ENCODE measurements around the gene MAP4K2.

- TF ChIP-seq CTCF (IDR thresholded peaks at IDR 0.05) (no peak), POLR2A (IDR thresholded peaks at IDR 0.05) (no peak)
Observed at GRCh38 chr11:64805481-64805880, 2.5 kb upstream of the MAP4K2 start.
